ENCODE data around the gene RFTN1.

RFTN1 gene

GRCh38 chr3:16464511-16465148 lies 48.9 kb downstream of the RFTN1 start:
- no peak for DNase-seq
- no peaks in the 10 kb centered on the region for H3K79me2 ChIP-seq (ENCODE audit: control insufficient read depth, insufficient read depth, low read length)
- no peak overlapping the region for H3K4ac ChIP-seq (ENCODE audit: low read depth, low read length)
- H3K27ac ChIP-seq (ENCODE audit: low read depth, low read length): no peak overlapping the region
- H3K56ac ChIP-seq (ENCODE audit: low read length): no peak overlapping the region
- no peaks in the 10 kb centered on the region for H3K79me1 ChIP-seq (ENCODE audit: low read length)
- no peak overlapping the region for H3K9ac ChIP-seq (ENCODE audit: low read length)
- H2AK5ac ChIP-seq (ENCODE audit: low read length): no peak overlapping the region
- no peak overlapping the region for H3K23ac ChIP-seq (ENCODE audit: low read length)
- H2BK120ac ChIP-seq (ENCODE audit: low read depth, low read length): no peak overlapping the region
- H3K4me2 ChIP-seq (ENCODE audit: low read length): no peak overlapping the region
- H3K27me3 ChIP-seq (ENCODE audit: insufficient read depth, low read length, poor library complexity): no peaks in the 10 kb centered on the region
- H3K36me3 ChIP-seq (ENCODE audit: control insufficient read depth, insufficient read depth, low read length): no peaks in the 10 kb centered on the region
- no peak overlapping the region for H3K18ac ChIP-seq (ENCODE audit: low read length)
- H2BK15ac ChIP-seq (replicated peaks; ENCODE audit: low read depth): no peak overlapping the region
- no peak overlapping the region for H3K4me3 ChIP-seq (ENCODE audit: low read length)
- H2BK5ac ChIP-seq (ENCODE audit: low read length): no peak overlapping the region
- no peak overlapping the region for H4K5ac ChIP-seq (ENCODE audit: low read length)
- WGBS (ENCODE audit: extremely low coverage, insufficient coverage, low lambda C conversion rate): no CpG with 5 or more reads among the region's 3 CpGs
- H3K4me1 ChIP-seq (ENCODE audit: control insufficient read depth, low read depth, low read length): peaks cover 2% of the 10 kb centered on the region
- H4K8ac ChIP-seq (ENCODE audit: low read depth, low read length): no peak overlapping the region

GRCh38 chr3:16463914-16464313 lies 49.6 kb downstream of the RFTN1 start:
- Histone ChIP-seq H3K79me1 (ENCODE audit: low read length) (no peaks in the 10 kb centered on the region), H3K36me3 (ENCODE audit: control insufficient read depth, insufficient read depth, low read length) (no peaks in the 10 kb centered on the region), H3K23ac (ENCODE audit: low read length) (no peak overlapping the region), H2AK5ac (ENCODE audit: low read length) (no peak overlapping the region), H3K4ac (ENCODE audit: low read depth, low read length) (no peak overlapping the region), H2BK120ac (ENCODE audit: low read depth, low read length) (no peak overlapping the region), H2BK5ac (ENCODE audit: low read length) (no peak overlapping the region), H3K4me3 (ENCODE audit: low read length) (no peak overlapping the region), H2BK15ac (replicated peaks; ENCODE audit: low read depth) (no peak overlapping the region), H3K56ac (ENCODE audit: low read length) (no peak overlapping the region), H3K4me1 (ENCODE audit: control insufficient read depth, low read depth, low read length) (peaks cover 2% of the 10 kb centered on the region), H4K8ac (ENCODE audit: low read depth, low read length) (no peak overlapping the region), H3K27ac (ENCODE audit: low read depth, low read length) (no peak overlapping the region), H3K79me2 (ENCODE audit: control insufficient read depth, insufficient read depth, low read length) (no peaks in the 10 kb centered on the region), H3K18ac (ENCODE audit: low read length) (no peak overlapping the region), H3K27me3 (ENCODE audit: insufficient read depth, low read length, poor library complexity) (no peaks in the 10 kb centered on the region), H3K9ac (ENCODE audit: low read length) (no peak overlapping the region), H3K4me2 (ENCODE audit: low read length) (no peak overlapping the region), H4K5ac (ENCODE audit: low read length) (no peak overlapping the region)
- WGBS (ENCODE audit: extremely low coverage, insufficient coverage, low lambda C conversion rate): no CpG with 5 or more reads among the region's 5 CpGs
- DNase-seq: no peak

GRCh38 chr3:16463119-16463518 lies 50.4 kb downstream of the RFTN1 start:
- Histone ChIP-seq H3K18ac (ENCODE audit: low read length) (no peak overlapping the region), H2BK15ac (replicated peaks; ENCODE audit: low read depth) (no peak overlapping the region), H4K5ac (ENCODE audit: low read length) (no peak overlapping the region), H3K79me2 (ENCODE audit: control insufficient read depth, insufficient read depth, low read length) (no peaks in the 10 kb centered on the region), H3K79me1 (ENCODE audit: low read length) (no peaks in the 10 kb centered on the region), H4K8ac (ENCODE audit: low read depth, low read length) (no peak overlapping the region), H3K56ac (ENCODE audit: low read length) (no peak overlapping the region), H3K4ac (ENCODE audit: low read depth, low read length) (no peak overlapping the region), H3K36me3 (ENCODE audit: control insufficient read depth, insufficient read depth, low read length) (no peaks in the 10 kb centered on the region), H2AK5ac (ENCODE audit: low read length) (no peak overlapping the region), H3K4me3 (ENCODE audit: low read length) (no peak overlapping the region), H3K4me2 (ENCODE audit: low read length) (no peak overlapping the region), H3K27ac (ENCODE audit: low read depth, low read length) (no peak overlapping the region), H3K4me1 (ENCODE audit: control insufficient read depth, low read depth, low read length) (no peaks in the 10 kb centered on the region), H3K9ac (ENCODE audit: low read length) (no peak overlapping the region), H3K23ac (ENCODE audit: low read length) (no peak overlapping the region), H3K27me3 (ENCODE audit: insufficient read depth, low read length, poor library complexity) (no peaks in the 10 kb centered on the region), H2BK120ac (ENCODE audit: low read depth, low read length) (no peak overlapping the region), H2BK5ac (ENCODE audit: low read length) (no peak overlapping the region)
- DNase-seq: no peak
- WGBS (ENCODE audit: extremely low coverage, insufficient coverage, low lambda C conversion rate): no CpG with 5 or more reads among the region's 1 CpG

GRCh38 chr3:16462679-16463078 lies 50.8 kb downstream of the RFTN1 start:
- Histone ChIP-seq H2BK15ac (replicated peaks; ENCODE audit: low read depth) (no peak overlapping the region), H3K9ac (ENCODE audit: low read length) (no peak overlapping the region), H3K79me2 (ENCODE audit: control insufficient read depth, insufficient read depth, low read length) (no peaks in the 10 kb centered on the region), H3K4me3 (ENCODE audit: low read length) (no peak overlapping the region), H4K8ac (ENCODE audit: low read depth, low read length) (no peak overlapping the region), H3K23ac (ENCODE audit: low read length) (no peak overlapping the region), H2BK120ac (ENCODE audit: low read depth, low read length) (no peak overlapping the region), H3K79me1 (ENCODE audit: low read length) (no peaks in the 10 kb centered on the region), H3K56ac (ENCODE audit: low read length) (no peak overlapping the region), H2BK5ac (ENCODE audit: low read length) (no peak overlapping the region), H2AK5ac (ENCODE audit: low read length) (no peak overlapping the region), H4K5ac (ENCODE audit: low read length) (no peak overlapping the region), H3K4ac (ENCODE audit: low read depth, low read length) (no peak overlapping the region), H3K18ac (ENCODE audit: low read length) (no peak overlapping the region), H3K27me3 (ENCODE audit: insufficient read depth, low read length, poor library complexity) (no peaks in the 10 kb centered on the region), H3K27ac (ENCODE audit: low read depth, low read length) (no peak overlapping the region), H3K4me1 (ENCODE audit: control insufficient read depth, low read depth, low read length) (no peaks in the 10 kb centered on the region), H3K36me3 (ENCODE audit: control insufficient read depth, insufficient read depth, low read length) (no peaks in the 10 kb centered on the region), H3K4me2 (ENCODE audit: low read length) (no peak overlapping the region)
- no peak for DNase-seq
- WGBS (ENCODE audit: extremely low coverage, insufficient coverage, low lambda C conversion rate): no CpG with 5 or more reads among the region's 5 CpGs

GRCh38 chr3:16461463-16462245 lies 51.8 kb downstream of the RFTN1 start:
- Histone ChIP-seq H3K9ac (ENCODE audit: low read length) (no peak overlapping the region), H3K4me2 (ENCODE audit: low read length) (no peak overlapping the region), H3K79me1 (ENCODE audit: low read length) (no peaks in the 10 kb centered on the region), H2BK15ac (replicated peaks; ENCODE audit: low read depth) (no peak overlapping the region), H3K79me2 (ENCODE audit: control insufficient read depth, insufficient read depth, low read length) (no peaks in the 10 kb centered on the region), H3K27me3 (ENCODE audit: insufficient read depth, low read length, poor library complexity) (no peaks in the 10 kb centered on the region), H4K5ac (ENCODE audit: low read length) (no peak overlapping the region), H4K8ac (ENCODE audit: low read depth, low read length) (no peak overlapping the region), H3K56ac (ENCODE audit: low read length) (no peak overlapping the region), H2AK5ac (ENCODE audit: low read length) (no peak overlapping the region), H3K18ac (ENCODE audit: low read length) (no peak overlapping the region), H3K36me3 (ENCODE audit: control insufficient read depth, insufficient read depth, low read length) (no peaks in the 10 kb centered on the region), H3K4me1 (ENCODE audit: control insufficient read depth, low read depth, low read length) (no peaks in the 10 kb centered on the region), H3K4me3 (ENCODE audit: low read length) (no peak overlapping the region), H2BK5ac (ENCODE audit: low read length) (no peak overlapping the region), H3K4ac (ENCODE audit: low read depth, low read length) (no peak overlapping the region), H3K27ac (ENCODE audit: low read depth, low read length) (no peak overlapping the region), H3K23ac (ENCODE audit: low read length) (no peak overlapping the region), H2BK120ac (ENCODE audit: low read depth, low read length) (no peak overlapping the region)
- no CpG with 5 or more reads among the region's 3 CpGs for WGBS (ENCODE audit: extremely low coverage, insufficient coverage, low lambda C conversion rate)
- no peak for DNase-seq
